Thoracic aorta endothelial cell (primary cell): ENCODE data around the gene ASCC3. TPM values are rescaled to one million over a fixed set of nuclear protein-coding genes. Genes with fewer than 3 reads are reported as not detected.

Source experiments
- total RNA-seq: library from RNA; depleted of rRNA; stranded (reverse); fragments of >200 nt; gene quantifications from 2 replicates; pipeline ENCODE4 v1.2.3, GENCODE V29; 2012

The ASCC3 gene, protein sequence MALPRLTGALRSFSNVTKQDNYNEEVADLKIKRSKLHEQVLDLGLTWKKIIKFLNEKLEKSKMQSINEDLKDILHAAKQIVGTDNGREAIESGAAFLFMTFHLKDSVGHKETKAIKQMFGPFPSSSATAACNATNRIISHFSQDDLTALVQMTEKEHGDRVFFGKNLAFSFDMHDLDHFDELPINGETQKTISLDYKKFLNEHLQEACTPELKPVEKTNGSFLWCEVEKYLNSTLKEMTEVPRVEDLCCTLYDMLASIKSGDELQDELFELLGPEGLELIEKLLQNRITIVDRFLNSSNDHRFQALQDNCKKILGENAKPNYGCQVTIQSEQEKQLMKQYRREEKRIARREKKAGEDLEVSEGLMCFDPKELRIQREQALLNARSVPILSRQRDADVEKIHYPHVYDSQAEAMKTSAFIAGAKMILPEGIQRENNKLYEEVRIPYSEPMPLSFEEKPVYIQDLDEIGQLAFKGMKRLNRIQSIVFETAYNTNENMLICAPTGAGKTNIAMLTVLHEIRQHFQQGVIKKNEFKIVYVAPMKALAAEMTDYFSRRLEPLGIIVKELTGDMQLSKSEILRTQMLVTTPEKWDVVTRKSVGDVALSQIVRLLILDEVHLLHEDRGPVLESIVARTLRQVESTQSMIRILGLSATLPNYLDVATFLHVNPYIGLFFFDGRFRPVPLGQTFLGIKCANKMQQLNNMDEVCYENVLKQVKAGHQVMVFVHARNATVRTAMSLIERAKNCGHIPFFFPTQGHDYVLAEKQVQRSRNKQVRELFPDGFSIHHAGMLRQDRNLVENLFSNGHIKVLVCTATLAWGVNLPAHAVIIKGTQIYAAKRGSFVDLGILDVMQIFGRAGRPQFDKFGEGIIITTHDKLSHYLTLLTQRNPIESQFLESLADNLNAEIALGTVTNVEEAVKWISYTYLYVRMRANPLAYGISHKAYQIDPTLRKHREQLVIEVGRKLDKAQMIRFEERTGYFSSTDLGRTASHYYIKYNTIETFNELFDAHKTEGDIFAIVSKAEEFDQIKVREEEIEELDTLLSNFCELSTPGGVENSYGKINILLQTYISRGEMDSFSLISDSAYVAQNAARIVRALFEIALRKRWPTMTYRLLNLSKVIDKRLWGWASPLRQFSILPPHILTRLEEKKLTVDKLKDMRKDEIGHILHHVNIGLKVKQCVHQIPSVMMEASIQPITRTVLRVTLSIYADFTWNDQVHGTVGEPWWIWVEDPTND (N-terminal part only)
- 155 and 181 TPM in 2 replicates for total RNA-seq

GRCh38 chr6:100880853-100881706 lies at the start of gene ASCC3:
Gene ASCC3 (minus strand): TSS chr6:100881329. CDS start chr6:100867997, 13,332 bp downstream.

DNA sequence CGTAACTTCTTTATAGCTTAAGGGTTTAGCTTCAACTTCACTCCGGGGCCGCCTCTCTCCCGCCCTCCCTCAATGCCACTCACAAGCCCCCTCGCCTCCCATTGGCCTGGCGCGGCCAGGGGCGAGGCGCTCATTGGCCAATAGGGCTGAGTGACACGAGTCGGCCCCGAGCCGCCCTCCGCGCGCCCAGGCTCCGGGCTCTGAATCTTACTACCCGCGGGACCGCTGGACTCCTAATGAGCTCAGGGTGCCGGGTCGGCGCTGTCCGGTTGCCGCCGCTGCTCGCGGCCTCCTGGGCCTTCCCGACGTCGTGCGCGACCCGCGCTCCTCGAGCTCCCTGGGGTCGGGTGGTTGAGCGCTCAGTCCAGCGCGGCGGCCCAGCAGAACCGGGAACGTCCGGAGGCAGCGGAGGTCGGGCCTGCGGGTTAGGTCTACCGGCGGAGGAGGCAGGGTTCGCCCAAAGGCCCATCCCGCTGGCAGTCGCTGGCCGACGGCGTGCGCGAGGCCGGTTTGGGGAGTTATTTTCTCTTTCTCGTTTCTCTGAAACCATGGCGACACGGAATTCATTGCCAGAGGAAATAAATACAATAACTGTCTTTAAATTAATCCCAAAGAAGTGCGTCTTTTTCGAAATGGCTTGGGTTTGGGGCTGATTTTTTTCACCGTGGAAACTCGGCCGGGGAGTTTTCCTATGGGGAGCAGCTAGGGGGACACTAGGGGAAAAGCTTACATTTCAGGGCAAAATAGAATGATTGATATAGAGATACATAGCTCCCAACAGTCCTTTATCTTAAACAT lies 416.0 kb downstream of the ASCC3 start, which contains the start of gene SIM1:
TSS of gene SIM1 (minus strand) at position 19 of the 798 bp plus-strand sequence. CDS start 1,453 bp downstream, outside the sequence.

